Upper lobe of left lung (tissue), 4 donors: ENCODE measurements around the gene GLRA2.

ENCODE experiments used
- POLR2A ChIP-seq, 4 donors: fragments of 450-650 bp; IDR thresholded peaks; one replicate each; pipeline ENCODE4 v1.5.1; 2016 to 2017; ENCODE audit warnings: antibody characterized with exemption in 4 of 4, mild to moderate bottlenecking in 2 of 4
- TF ChIP-seq, protein P1 (sequence below), 6 experiments: fragments of 450-650 bp in 4 of 6; fragments of 200-600 bp in 2 of 6; sonication (generic) in 2 of 6; IDR thresholded peaks; one replicate each; pipeline ENCODE4 v1.5.1; 2016 to 2019; ENCODE audit warnings: antibody characterized with exemption in 6 of 6

DNA sequence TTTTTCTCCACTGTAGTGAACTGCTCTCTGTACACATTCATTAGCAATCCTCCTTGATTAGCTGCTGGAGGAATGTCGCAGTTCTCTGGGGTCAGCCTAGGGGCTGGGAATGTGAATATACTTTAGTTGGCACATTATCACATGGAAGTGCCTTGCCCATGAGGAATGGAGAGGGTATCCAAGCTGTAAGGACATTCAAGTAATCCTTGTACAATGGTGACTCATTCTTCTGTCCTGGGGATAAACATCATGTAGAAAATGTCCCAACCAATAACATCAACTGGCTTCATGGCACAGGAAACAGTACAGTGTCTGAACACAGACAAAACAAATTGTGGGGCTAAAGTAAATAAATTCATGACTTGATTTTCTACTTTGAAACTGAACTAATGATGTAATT lies 147.1 kb downstream of the GLRA2 start:
- TF ChIP-seq, protein P1, sequence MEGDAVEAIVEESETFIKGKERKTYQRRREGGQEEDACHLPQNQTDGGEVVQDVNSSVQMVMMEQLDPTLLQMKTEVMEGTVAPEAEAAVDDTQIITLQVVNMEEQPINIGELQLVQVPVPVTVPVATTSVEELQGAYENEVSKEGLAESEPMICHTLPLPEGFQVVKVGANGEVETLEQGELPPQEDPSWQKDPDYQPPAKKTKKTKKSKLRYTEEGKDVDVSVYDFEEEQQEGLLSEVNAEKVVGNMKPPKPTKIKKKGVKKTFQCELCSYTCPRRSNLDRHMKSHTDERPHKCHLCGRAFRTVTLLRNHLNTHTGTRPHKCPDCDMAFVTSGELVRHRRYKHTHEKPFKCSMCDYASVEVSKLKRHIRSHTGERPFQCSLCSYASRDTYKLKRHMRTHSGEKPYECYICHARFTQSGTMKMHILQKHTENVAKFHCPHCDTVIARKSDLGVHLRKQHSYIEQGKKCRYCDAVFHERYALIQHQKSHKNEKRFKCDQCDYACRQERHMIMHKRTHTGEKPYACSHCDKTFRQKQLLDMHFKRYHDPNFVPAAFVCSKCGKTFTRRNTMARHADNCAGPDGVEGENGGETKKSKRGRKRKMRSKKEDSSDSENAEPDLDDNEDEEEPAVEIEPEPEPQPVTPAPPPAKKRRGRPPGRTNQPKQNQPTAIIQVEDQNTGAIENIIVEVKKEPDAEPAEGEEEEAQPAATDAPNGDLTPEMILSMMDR (IDR thresholded peaks at IDR 0.05): no peak
- no peak for TF ChIP-seq POLR2A (IDR thresholded peaks at IDR 0.05)
